CD14-positive monocyte (primary cell): ENCODE measurements around the gene ARHGEF25. TPM values are rescaled to one million over a fixed set of nuclear protein-coding genes. Genes with fewer than 3 reads are reported as not detected.

ENCODE experiments used
- DNase-seq, 3 donors: peaks; one replicate each; pipeline ENCODE4 v3.0.0-alpha.2; 2011 to 2022
- H2AFZ ChIP-seq: 2 replicates; pipeline ENCODE4 v1.6.0; 2012; ENCODE audit warnings: mild to moderate bottlenecking, low read depth, low read length, inconsistent platforms; ENCODE audit not compliant: insufficient read depth, poor library complexity, severe bottlenecking
- H3K27ac ChIP-seq, 2 donors: 1 replicate in 1 of 2; 2 replicates in 1 of 2; pipeline ENCODE4 v1.5.1; 2012 to 2013; ENCODE audit warnings: low read length in 2 of 2, control low read depth in 1 of 2, inconsistent platforms in 1 of 2, low read depth in 1 of 2, mild to moderate bottlenecking in 1 of 2
- H3K27me3 ChIP-seq, 2 donors: one replicate each; pipeline versions ENCODE4 v1.6.0 to v1.6.1; 2011 to 2013; ENCODE audit warnings: low read length in 2 of 2; ENCODE audit not compliant: control insufficient read depth in 2 of 2, insufficient read depth in 2 of 2
- H3K36me3 ChIP-seq, 2 donors: replicated peaks in 1 of 2; 1 replicate in 1 of 2; 2 replicates in 1 of 2; pipeline versions ENCODE4 v1.5.1 to v1.6.1; 2012 to 2013; ENCODE audit warnings: low read length in 2 of 2, control low read depth in 1 of 2, inconsistent platforms in 1 of 2, mild to moderate bottlenecking in 1 of 2; ENCODE audit not compliant: insufficient read depth in 2 of 2, control insufficient read depth in 1 of 2
- H3K4me1 ChIP-seq, 2 donors: 1 replicate in 1 of 2; 2 replicates in 1 of 2; pipeline versions ENCODE4 v1.5.1 to v1.6.1; 2012 to 2013; ENCODE audit warnings: low read length in 2 of 2, control low read depth in 1 of 2, inconsistent platforms in 1 of 2, mild to moderate bottlenecking in 1 of 2, moderate library complexity in 1 of 2; ENCODE audit not compliant: insufficient read depth in 2 of 2, control insufficient read depth in 1 of 2
- H3K4me2 ChIP-seq: replicated peaks from 2 replicates; pipeline ENCODE3; 2012; ENCODE audit warnings: low read length, moderate library complexity, mild to moderate bottlenecking; ENCODE audit not compliant: poor library complexity, severe bottlenecking; ENCODE audit errors: extremely low read depth
- H3K4me3 ChIP-seq, 3 experiments: fragments of 200-600 bp in 1 of 3; sonication (generic) in 1 of 3; replicated peaks in 1 of 3; 1 replicate in 2 of 3; 2 replicates in 1 of 3; pipeline ENCODE4 v1.5.1; 2011 to 2013; ENCODE audit warnings: low read length in 3 of 3, mild to moderate bottlenecking in 3 of 3, control low read depth in 2 of 3, low read depth in 2 of 3, inconsistent platforms in 1 of 3, moderate library complexity in 1 of 3
- H3K79me2 ChIP-seq: 2 replicates; pipeline ENCODE4 v1.6.0; 2012; ENCODE audit warnings: mild to moderate bottlenecking, control low read depth, inconsistent platforms, low read length, moderate library complexity; ENCODE audit not compliant: insufficient read depth
- H3K9ac ChIP-seq: 2 replicates; pipeline ENCODE4 v1.6.0; 2017; ENCODE audit warnings: low read length, mild to moderate bottlenecking; ENCODE audit not compliant: insufficient read depth, poor library complexity, severe bottlenecking
- H3K9me3 ChIP-seq, 2 donors: replicated peaks in 1 of 2; 1 replicate in 1 of 2; 2 replicates in 1 of 2; pipeline versions ENCODE4 v1.5.1 to v1.6.1; 2012 to 2013; ENCODE audit warnings: low read length in 2 of 2, control low read depth in 1 of 2; ENCODE audit not compliant: control insufficient read depth in 1 of 2, insufficient read depth in 1 of 2
- H4K20me1 ChIP-seq: 2 replicates; pipeline ENCODE4 v1.6.0; 2012; ENCODE audit warnings: mild to moderate bottlenecking, low read length, control low read depth, moderate library complexity; ENCODE audit not compliant: insufficient read depth
- H3K27ac Mint-ChIP-seq, 7 donors: one replicate each; pipeline ENCODE4 v1.8.0; 2020; ENCODE audit warnings: mild to moderate bottlenecking in 7 of 7, mixed read lengths in 7 of 7, moderate library complexity in 6 of 7, inconsistent platforms in 2 of 7
- H3K27me3 Mint-ChIP-seq, 3 donors: one replicate each; pipeline ENCODE4 v1.8.0; 2021 to 2022; ENCODE audit warnings: low read depth in 3 of 3, mild to moderate bottlenecking in 3 of 3, mixed read lengths in 3 of 3, moderate library complexity in 3 of 3, inconsistent platforms in 1 of 3
- H3K36me3 Mint-ChIP-seq, 2 donors: one replicate each; pipeline ENCODE4 v1.8.0; 2020; ENCODE audit warnings: mixed read lengths in 2 of 2, inconsistent platforms in 1 of 2, mild to moderate bottlenecking in 1 of 2
- H3K4me1 Mint-ChIP-seq: one replicate; pipeline ENCODE4 v1.8.0; 2020; ENCODE audit warnings: mild to moderate bottlenecking, mixed read lengths
- H3K4me3 Mint-ChIP-seq, 2 donors: one replicate each; pipeline ENCODE4 v1.8.0; 2020; ENCODE audit warnings: mild to moderate bottlenecking in 2 of 2, mixed read lengths in 2 of 2, moderate library complexity in 1 of 2
- H3K9me3 Mint-ChIP-seq, 7 donors: one replicate each; pipeline ENCODE4 v1.8.0; 2020 to 2022; ENCODE audit warnings: mixed read lengths in 7 of 7, mild to moderate bottlenecking in 6 of 7, moderate library complexity in 6 of 7, inconsistent platforms in 2 of 7
- WGBS: methylation state at CpG from one replicate; pipeline ENCODE4 v1.1.5; 2013; ENCODE audit warnings: missing lambda C conversion rate; ENCODE audit not compliant: insufficient coverage; 5-methylcytosine and 5-hydroxymethylcytosine counted together
- intact Hi-C, 2 donors: fragments of 100-400 bp; cut with micrococcal nuclease; formaldehyde crosslinking; loops; one replicate each; pipeline versions ENCODE4 v1.15.0 to v1.15.1; 2023
- polyA plus RNA-seq, 3 donors: library from polyadenylated mRNA; depleted of rRNA in 1 of 3; unstranded in 2 of 3; stranded (reverse) in 1 of 3; fragments of 300-500 nt in 2 of 3; fragments of >200 nt in 1 of 3; fragmentation: Illumina TruSeq in 2 of 3; gene quantifications; 1 replicate in 2 of 3; 2 replicates in 1 of 3; pipeline ENCODE4 v1.2.3, GENCODE V29; 2012 to 2021
- TF ChIP-seq, protein P1 (sequence below): fragments of 200-600 bp; IDR thresholded peaks from one replicate; pipeline ENCODE4 v1.8.0; 2022; ENCODE audit warnings: antibody characterized with exemption, mild to moderate bottlenecking

Gene ARHGEF25
- polyA plus RNA-seq, 3 donors = not detected

DNA sequence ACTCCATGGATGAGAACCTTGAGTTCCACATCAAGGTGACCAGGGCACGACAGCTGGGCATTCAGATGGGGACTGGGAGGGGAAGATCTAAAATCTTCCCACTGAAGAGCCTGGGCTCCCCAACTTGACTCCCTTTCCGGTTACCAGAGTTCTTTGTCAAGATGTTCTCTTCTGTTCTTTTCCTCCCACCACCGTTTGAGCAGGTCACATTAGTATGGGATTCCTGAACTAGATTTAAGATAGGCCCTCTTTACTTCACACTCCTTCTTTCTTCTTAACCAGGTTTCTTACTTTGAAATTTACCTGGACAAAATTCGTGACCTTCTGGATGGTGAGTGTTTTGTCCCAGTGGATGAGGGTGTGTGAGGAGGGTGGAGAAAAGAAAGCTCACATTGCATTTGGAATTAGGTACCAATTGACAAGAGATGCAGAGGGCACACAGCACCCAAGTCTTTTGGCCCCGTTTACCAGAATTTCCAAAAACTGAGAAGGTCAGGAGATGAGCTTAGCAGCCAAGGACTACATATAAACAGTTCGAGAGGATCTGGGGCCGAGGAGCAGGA is 47.0 kb upstream of the ARHGEF25 start:
- 82% methylated on average over 1 of the region's 7 CpGs for WGBS
- no peak overlapping the region for H3K4me3 ChIP-seq
- Mint-ChIP-seq H3K27me3 (peaks cover 16 to 27% (median 25%) of the 10 kb centered on the region in 3 donors), H3K27ac (peak overlapping the region in 1 of 7 donors; percentile 16), H3K4me1 (no peaks in the 10 kb centered on the region), H3K9me3 (peaks cover 0 to 2% (median 0%) of the 10 kb centered on the region in 7 donors), H3K36me3 (no peaks in the 10 kb centered on the region), H3K4me3 (peak overlapping the region in 1 of 2 donors; percentile 8)
- no peaks in the 10 kb centered on the region for H3K79me2 ChIP-seq
- no peaks in the 10 kb centered on the region for H4K20me1 ChIP-seq
- intact Hi-C loops = no loop called here
- no peaks in the 10 kb centered on the region for H3K36me3 ChIP-seq
- no peak overlapping the region for H3K9ac ChIP-seq
- TF ChIP-seq, protein P1, sequence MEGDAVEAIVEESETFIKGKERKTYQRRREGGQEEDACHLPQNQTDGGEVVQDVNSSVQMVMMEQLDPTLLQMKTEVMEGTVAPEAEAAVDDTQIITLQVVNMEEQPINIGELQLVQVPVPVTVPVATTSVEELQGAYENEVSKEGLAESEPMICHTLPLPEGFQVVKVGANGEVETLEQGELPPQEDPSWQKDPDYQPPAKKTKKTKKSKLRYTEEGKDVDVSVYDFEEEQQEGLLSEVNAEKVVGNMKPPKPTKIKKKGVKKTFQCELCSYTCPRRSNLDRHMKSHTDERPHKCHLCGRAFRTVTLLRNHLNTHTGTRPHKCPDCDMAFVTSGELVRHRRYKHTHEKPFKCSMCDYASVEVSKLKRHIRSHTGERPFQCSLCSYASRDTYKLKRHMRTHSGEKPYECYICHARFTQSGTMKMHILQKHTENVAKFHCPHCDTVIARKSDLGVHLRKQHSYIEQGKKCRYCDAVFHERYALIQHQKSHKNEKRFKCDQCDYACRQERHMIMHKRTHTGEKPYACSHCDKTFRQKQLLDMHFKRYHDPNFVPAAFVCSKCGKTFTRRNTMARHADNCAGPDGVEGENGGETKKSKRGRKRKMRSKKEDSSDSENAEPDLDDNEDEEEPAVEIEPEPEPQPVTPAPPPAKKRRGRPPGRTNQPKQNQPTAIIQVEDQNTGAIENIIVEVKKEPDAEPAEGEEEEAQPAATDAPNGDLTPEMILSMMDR = no peak
- no peaks in the 10 kb centered on the region for H3K9me3 ChIP-seq
- DNase-seq = no peak
- no peaks in the 10 kb centered on the region for H3K4me1 ChIP-seq
- peaks cover 0 to 10% of the 10 kb centered on the region in 2 donors for H3K27me3 ChIP-seq
- no peak overlapping the region for H2AFZ ChIP-seq
- no peak overlapping the region for H3K27ac ChIP-seq
- no peak overlapping the region for H3K4me2 ChIP-seq

DNA sequence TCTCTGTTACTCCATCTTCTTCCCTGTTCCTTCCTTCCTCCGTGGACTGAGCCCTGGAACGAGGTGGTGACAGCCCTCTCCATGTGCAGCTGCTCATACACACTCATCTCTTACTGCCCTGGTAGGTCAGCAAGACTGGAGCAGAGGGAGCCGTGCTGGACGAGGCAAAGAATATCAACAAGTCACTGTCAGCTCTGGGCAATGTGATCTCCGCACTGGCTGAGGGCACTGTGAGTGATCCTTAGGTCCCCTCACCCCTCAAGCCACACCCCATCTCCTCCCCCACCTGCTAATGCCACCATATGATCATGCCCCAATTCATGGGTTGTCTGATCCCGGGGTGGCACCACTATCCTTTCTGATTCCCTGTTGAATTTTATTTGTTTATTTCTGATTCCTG is 42.4 kb upstream of the ARHGEF25 start:
- Mint-ChIP-seq H3K9me3 (peaks cover 0 to 1% (median 0%) of the 10 kb centered on the region in 7 donors), H3K27ac (no peak overlapping the region), H3K36me3 (no peaks in the 10 kb centered on the region), H3K4me1 (no peaks in the 10 kb centered on the region), H3K27me3 (peaks cover 7 to 15% (median 8%) of the 10 kb centered on the region in 3 donors), H3K4me3 (no peak overlapping the region)
- Histone ChIP-seq H3K27ac (no peak overlapping the region), H3K4me1 (no peaks in the 10 kb centered on the region), H3K27me3 (no peaks in the 10 kb centered on the region), H3K36me3 (no peaks in the 10 kb centered on the region), H3K9ac (no peak overlapping the region), H2AFZ (no peak overlapping the region), H3K4me2 (no peak overlapping the region), H3K9me3 (no peaks in the 10 kb centered on the region), H3K79me2 (no peaks in the 10 kb centered on the region), H3K4me3 (no peak overlapping the region), H4K20me1 (no peaks in the 10 kb centered on the region)
- TF ChIP-seq, protein P1 = no peak
- no peak for DNase-seq
- intact Hi-C loops = no loop called here
- 65% methylated on average over 3 of the region's 6 CpGs for WGBS
